C4-2B (cell line): ENCODE results near the gene LRRC3.

Source experiments
- CTCF ChIP-seq: fragments of 450-650 bp; conservative IDR thresholded peaks from 2 replicates; pipeline ENCODE4 v1.5.1; 2017; ENCODE audit warnings: mild to moderate bottlenecking
- ZFX ChIP-seq: fragments of 450-650 bp; IDR thresholded peaks from 2 replicates; pipeline ENCODE4 v1.6.1; 2017

GRCh38 chr21:44508426-44508710 lies 53.1 kb downstream of the LRRC3 start:
- TF ChIP-seq CTCF (no peak), ZFX (no peak)
